GM12891 (cell line): ENCODE data around the gene LAGE3.

Experiments used
- POLR2A ChIP-seq: IDR thresholded peaks from 2 replicates; pipeline ENCODE4 v1.6.1; 2011; ENCODE audit warnings: low read depth, low read length, control low read depth
- POLR2AphosphoS5 ChIP-seq: IDR thresholded peaks from 2 replicates; pipeline ENCODE4 v1.6.1; 2011; ENCODE audit warnings: low read depth, low read length, control low read depth
- POU2F2 ChIP-seq: IDR thresholded peaks from 2 replicates; pipeline ENCODE4 v1.6.1; 2011; ENCODE audit warnings: low read depth, mild to moderate bottlenecking, control low read depth, low read length, moderate library complexity
- SPI1 ChIP-seq: IDR thresholded peaks from 2 replicates; pipeline ENCODE4 v1.6.1; 2011; ENCODE audit warnings: low read depth, low read length, control low read depth
- TAF1 ChIP-seq: IDR thresholded peaks from 2 replicates; pipeline ENCODE4 v1.6.1; 2011; ENCODE audit warnings: low read depth, low read length, control low read depth

GRCh38 chrX:154431341-154431740, 47.7 kb downstream of the LAGE3 start:
- no peak for TF ChIP-seq POLR2AphosphoS5
- no peak for TF ChIP-seq POLR2A
- TF ChIP-seq POU2F2: no peak
- TF ChIP-seq TAF1: no peak
- TF ChIP-seq SPI1: no peak
